Activated CD4-positive, CD25-positive, alpha-beta regulatory T cell treated with anti-CD3 and anti-CD28 coated beads, Interleukin-2, amount 50 U/mL, for 24 hours (primary cell): ENCODE data around the gene COQ9.

Experiments
- ATAC-seq, 2 donors: fragments of 150-1000 bp; cut with Tn5 transposase; one replicate each; pipeline ENCODE4 v1.10.0; 2021; ENCODE audit warnings: mild to moderate bottlenecking in 1 of 2, moderate library complexity in 1 of 2

Gene COQ9

GRCh38 chr16:57473906-57474305 lies 26.6 kb downstream of the COQ9 start:
- no peak for ATAC-seq

- no peak for ATAC-seq
These were observed 27.7 kb downstream of the COQ9 start for GRCh38 chr16:57474671-57475661.

- peak; percentile 95 to 97 for ATAC-seq
These were observed 28.5 kb downstream of the COQ9 start for GRCh38 chr16:57475711-57476339.

GRCh38 chr16:57476546-57477410 lies 29.5 kb downstream of the COQ9 start:
- no peak for ATAC-seq

- no peak for ATAC-seq
These were observed 30.4 kb downstream of the COQ9 start for GRCh38 chr16:57477531-57478202.

GRCh38 chr16:57478396-57479204 lies 31.3 kb downstream of the COQ9 start:
- ATAC-seq, result no peak

GRCh38 chr16:57479205-57479975 lies 32.1 kb downstream of the COQ9 start:
- no peak for ATAC-seq

- ATAC-seq, result no peak
These were observed 32.9 kb downstream of the COQ9 start for GRCh38 chr16:57479976-57480753.

GRCh38 chr16:57480754-57481230 lies 33.5 kb downstream of the COQ9 start:
- ATAC-seq, result no peak

- ATAC-seq, result no peak
These were observed 34.1 kb downstream of the COQ9 start for GRCh38 chr16:57481421-57481820.

GRCh38 chr16:57482845-57483545 lies 35.7 kb downstream of the COQ9 start:
- ATAC-seq, result no peak

- ATAC-seq, result no peak
These were observed 36.6 kb downstream of the COQ9 start for GRCh38 chr16:57483725-57484514.

GRCh38 chr16:57484515-57485005 lies 37.3 kb downstream of the COQ9 start:
- ATAC-seq, result no peak

- ATAC-seq, result no peak
These were observed 38.0 kb downstream of the COQ9 start for GRCh38 chr16:57485091-57485915.

- ATAC-seq, result peak; percentile 97 to 98
These were observed 38.9 kb downstream of the COQ9 start, which contains the start of gene DOK4 for GRCh38 chr16:57485916-57486857. Gene DOK4 (minus strand): TSS chr16:57486493. CDS start chr16:57479507, 6,986 bp downstream.
